ENCODE data around the gene CDK6. TPM values are rescaled to one million over a fixed set of nuclear protein-coding genes. Genes with fewer than 3 reads are reported as not detected.

The CDK6 gene
- total and polyA plus RNA-seq, 2 experiments from 2014 or later = 17.8 to 61.5 TPM

DNA sequence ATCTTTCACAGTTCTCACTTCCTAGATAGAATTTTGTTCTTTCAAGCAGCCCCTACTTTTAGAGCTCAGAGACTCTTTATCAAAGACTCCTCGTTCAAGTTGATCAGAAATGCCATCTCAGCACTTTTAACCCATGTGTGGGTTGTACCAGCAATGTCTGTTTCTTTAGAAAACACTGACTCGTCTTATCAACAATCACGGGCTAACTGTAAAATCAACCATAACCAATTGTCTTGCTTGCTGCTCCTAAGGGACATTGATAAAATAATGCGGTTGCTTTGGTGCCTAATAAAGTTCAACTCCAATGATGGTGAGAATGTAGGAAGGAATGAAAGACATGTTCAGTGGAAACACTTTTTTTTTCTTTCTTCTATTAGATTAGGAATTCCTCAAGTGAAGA, 12.9 kb upstream of the CDK6 start:
- Histone ChIP-seq H3K4me2 (ENCODE audit: unreplicated experiment) (no peak overlapping the region), H2AFZ (no peak overlapping the region), H3K79me2 (ENCODE audit: insufficient read depth) (no peaks in the 10 kb centered on the region), H3K4me3 (no peak overlapping the region), H3F3A (ENCODE audit: insufficient read depth) (no peaks in the 10 kb centered on the region), H3K9me3 (ENCODE audit: low read depth) (no peaks in the 10 kb centered on the region), H3K9me2 (ENCODE audit: insufficient read depth) (no peaks in the 10 kb centered on the region), H3K4me1 (ENCODE audit: insufficient read depth) (no peaks in the 10 kb centered on the region), H4K20me1 (ENCODE audit: insufficient read depth) (no peaks in the 10 kb centered on the region), H3K27me3 (replicated peaks; ENCODE audit: insufficient read depth) (no peaks in the 10 kb centered on the region), H3K27ac (no peak overlapping the region), H3K9ac (no peak overlapping the region), H3K36me3 (ENCODE audit: low read depth) (no peaks in the 10 kb centered on the region)
- in situ Hi-C loops (cut with MboI) = no loop called here
- TF ChIP-seq EZH2phosphoT487 (IDR thresholded peaks at IDR 0.05; ENCODE audit: insufficient read depth, low read depth) (no peak), EZH2 (IDR thresholded peaks at IDR 0.05; ENCODE audit: insufficient read depth, poor library complexity, severe bottlenecking) (no peak)
- WGBS, 2 experiments (ENCODE audit: low coverage in 1 of 2, low lambda C conversion rate in 2 of 2, missing lambda C conversion rate in 2 of 2) = 89 to 96% methylated on average over 4 of the region's 4 CpGs
- DNase-seq = no peak

GRCh38 chr7:92848851-92849250, 12.5 kb upstream of the CDK6 start:
- TF ChIP-seq EZH2phosphoT487 (IDR thresholded peaks at IDR 0.05; ENCODE audit: insufficient read depth, low read depth) (no peak), EZH2 (IDR thresholded peaks at IDR 0.05; ENCODE audit: insufficient read depth, poor library complexity, severe bottlenecking) (no peak)
- H4K20me1 ChIP-seq (ENCODE audit: insufficient read depth) = no peaks in the 10 kb centered on the region
- no peaks in the 10 kb centered on the region for H3K79me2 ChIP-seq (ENCODE audit: insufficient read depth)
- H3K9me3 ChIP-seq (ENCODE audit: low read depth) = no peaks in the 10 kb centered on the region
- no peaks in the 10 kb centered on the region for H3K4me1 ChIP-seq (ENCODE audit: insufficient read depth)
- no peak overlapping the region for H3K9ac ChIP-seq
- H3K27ac ChIP-seq = no peak overlapping the region
- H3K4me3 ChIP-seq = no peak overlapping the region
- no peaks in the 10 kb centered on the region for H3K36me3 ChIP-seq (ENCODE audit: low read depth)
- 64 to 70% methylated on average over 3 of the region's 3 CpGs for WGBS, 2 experiments (ENCODE audit: low coverage in 1 of 2, low lambda C conversion rate in 2 of 2, missing lambda C conversion rate in 2 of 2)
- in situ Hi-C loops (cut with MboI) = no loop called here
- H3F3A ChIP-seq (ENCODE audit: insufficient read depth) = no peaks in the 10 kb centered on the region
- no peaks in the 10 kb centered on the region for H3K27me3 ChIP-seq (replicated peaks; ENCODE audit: insufficient read depth)
- DNase-seq = no peak
- H2AFZ ChIP-seq = no peak overlapping the region
- H3K9me2 ChIP-seq (ENCODE audit: insufficient read depth) = no peaks in the 10 kb centered on the region
- H3K4me2 ChIP-seq (ENCODE audit: unreplicated experiment) = no peak overlapping the region

DNA sequence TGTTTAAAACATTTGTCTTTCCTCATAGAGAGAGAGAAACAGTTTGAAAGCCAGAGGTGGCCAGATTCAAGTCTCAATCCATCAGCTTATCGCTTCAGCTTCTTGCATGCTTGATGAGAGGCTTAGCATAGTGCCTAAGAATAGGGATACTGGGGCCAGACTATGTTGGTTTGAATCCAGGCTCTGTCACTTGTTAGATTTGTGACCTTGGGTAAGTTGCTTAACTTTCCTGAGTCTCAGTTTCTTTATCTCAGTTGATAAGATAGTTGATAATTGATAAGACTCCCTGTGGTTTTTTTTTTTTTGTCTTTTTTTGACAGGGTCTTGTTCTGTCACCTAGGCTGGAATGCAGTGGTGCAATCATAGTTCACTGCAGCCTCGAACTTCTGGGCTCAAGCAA, 12.1 kb upstream of the CDK6 start:
- Histone ChIP-seq H4K20me1 (ENCODE audit: insufficient read depth) (no peaks in the 10 kb centered on the region), H3K9me2 (ENCODE audit: insufficient read depth) (no peaks in the 10 kb centered on the region), H3K9me3 (ENCODE audit: low read depth) (no peaks in the 10 kb centered on the region), H3K4me1 (ENCODE audit: insufficient read depth) (no peaks in the 10 kb centered on the region), H3K27ac (no peak overlapping the region), H3K4me3 (no peak overlapping the region), H3K36me3 (ENCODE audit: low read depth) (no peaks in the 10 kb centered on the region), H3K27me3 (replicated peaks; ENCODE audit: insufficient read depth) (no peaks in the 10 kb centered on the region), H3K9ac (no peak overlapping the region), H3K79me2 (ENCODE audit: insufficient read depth) (no peaks in the 10 kb centered on the region), H3F3A (ENCODE audit: insufficient read depth) (no peaks in the 10 kb centered on the region), H2AFZ (no peak overlapping the region), H3K4me2 (ENCODE audit: unreplicated experiment) (no peak overlapping the region)
- in situ Hi-C loops (cut with MboI) = no loop called here
- TF ChIP-seq EZH2 (IDR thresholded peaks at IDR 0.05; ENCODE audit: insufficient read depth, poor library complexity, severe bottlenecking) (no peak), EZH2phosphoT487 (IDR thresholded peaks at IDR 0.05; ENCODE audit: insufficient read depth, low read depth) (no peak)
- 66 to 70% methylated on average over 2 of the region's 2 CpGs for WGBS, 2 experiments (ENCODE audit: low coverage in 1 of 2, low lambda C conversion rate in 2 of 2, missing lambda C conversion rate in 2 of 2)
- no peak for DNase-seq

GRCh38 chr7:92847305-92847704, 10.9 kb upstream of the CDK6 start:
- WGBS, 2 experiments (ENCODE audit: low coverage in 1 of 2, low lambda C conversion rate in 2 of 2, missing lambda C conversion rate in 2 of 2) = 82% methylated on average over 2 of the region's 2 CpGs
- no peaks in the 10 kb centered on the region for H3K4me1 ChIP-seq (ENCODE audit: insufficient read depth)
- H3F3A ChIP-seq (ENCODE audit: insufficient read depth) = no peaks in the 10 kb centered on the region
- TF ChIP-seq EZH2phosphoT487 (IDR thresholded peaks at IDR 0.05; ENCODE audit: insufficient read depth, low read depth) (no peak), EZH2 (IDR thresholded peaks at IDR 0.05; ENCODE audit: insufficient read depth, poor library complexity, severe bottlenecking) (no peak)
- in situ Hi-C loops (cut with MboI) = no loop called here
- DNase-seq = no peak
- H3K36me3 ChIP-seq (ENCODE audit: low read depth) = no peaks in the 10 kb centered on the region
- H4K20me1 ChIP-seq (ENCODE audit: insufficient read depth) = no peaks in the 10 kb centered on the region
- no peak overlapping the region for H3K4me2 ChIP-seq (ENCODE audit: unreplicated experiment)
- H3K79me2 ChIP-seq (ENCODE audit: insufficient read depth) = no peaks in the 10 kb centered on the region
- H3K27me3 ChIP-seq (replicated peaks; ENCODE audit: insufficient read depth) = no peaks in the 10 kb centered on the region
- H3K27ac ChIP-seq = no peak overlapping the region
- no peak overlapping the region for H3K4me3 ChIP-seq
- no peaks in the 10 kb centered on the region for H3K9me2 ChIP-seq (ENCODE audit: insufficient read depth)
- no peaks in the 10 kb centered on the region for H3K9me3 ChIP-seq (ENCODE audit: low read depth)
- H3K9ac ChIP-seq = no peak overlapping the region
- no peak overlapping the region for H2AFZ ChIP-seq

DNA sequence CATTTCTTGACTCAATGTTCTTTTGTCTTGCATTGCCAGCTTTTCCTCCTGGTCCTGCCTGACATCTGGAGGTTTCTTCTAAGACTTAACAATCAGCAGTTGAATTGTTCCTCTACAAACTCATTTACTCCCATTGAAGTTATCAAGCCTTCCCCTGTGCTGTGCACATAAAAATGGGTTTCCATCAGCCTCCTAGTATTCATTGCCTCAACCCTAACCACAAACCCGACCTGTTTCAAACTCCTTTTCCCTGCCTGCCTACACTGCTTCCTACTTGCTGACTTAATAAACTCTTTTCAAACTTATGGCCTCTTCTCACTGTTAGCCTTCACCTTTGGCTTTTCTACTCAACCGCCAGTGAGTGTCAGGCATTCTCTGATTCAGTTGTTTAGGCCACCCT, 9.4 kb upstream of the CDK6 start:
- Histone ChIP-seq H3F3A (ENCODE audit: insufficient read depth) (no peaks in the 10 kb centered on the region), H3K79me2 (ENCODE audit: insufficient read depth) (no peaks in the 10 kb centered on the region), H3K27me3 (replicated peaks; ENCODE audit: insufficient read depth) (no peaks in the 10 kb centered on the region), H3K4me2 (ENCODE audit: unreplicated experiment) (no peak overlapping the region), H2AFZ (no peak overlapping the region), H3K9me3 (ENCODE audit: low read depth) (no peaks in the 10 kb centered on the region), H4K20me1 (ENCODE audit: insufficient read depth) (no peaks in the 10 kb centered on the region), H3K27ac (no peak overlapping the region), H3K4me1 (ENCODE audit: insufficient read depth) (no peaks in the 10 kb centered on the region), H3K9ac (no peak overlapping the region), H3K9me2 (ENCODE audit: insufficient read depth) (no peaks in the 10 kb centered on the region), H3K4me3 (no peak overlapping the region), H3K36me3 (ENCODE audit: low read depth) (no peaks in the 10 kb centered on the region)
- no peak for TF ChIP-seq EZH2 (IDR thresholded peaks at IDR 0.05; ENCODE audit: insufficient read depth, poor library complexity, severe bottlenecking)
- no peak for TF ChIP-seq EZH2phosphoT487 (IDR thresholded peaks at IDR 0.05; ENCODE audit: insufficient read depth, low read depth)
- DNase-seq = no peak
- in situ Hi-C loops (cut with MboI) = no loop called here
- WGBS, 2 experiments (ENCODE audit: low coverage in 1 of 2, low lambda C conversion rate in 2 of 2, missing lambda C conversion rate in 2 of 2) = 52 to 60% methylated on average over 2 of the region's 2 CpGs

Data from GM23248 (cell line).